COLO829 (cell line): ENCODE measurements around the gene MAGOH.

Source experiments
- DNase-seq: peaks from one replicate; pipeline ENCODE4 v3.0.0; 2012; ENCODE audit warnings: low spot score

Gene MAGOH

GRCh38 chr1:53270107-53270506 is 31.8 kb upstream of the MAGOH start:
- no peak for DNase-seq

- no peak for DNase-seq
Measured at GRCh38 chr1:53267761-53268160, 29.4 kb upstream of the MAGOH start.

- no peak for DNase-seq
Measured at GRCh38 chr1:53266038-53266437, 27.7 kb upstream of the MAGOH start.

GRCh38 chr1:53265581-53265980 is 27.3 kb upstream of the MAGOH start:
- no peak for DNase-seq

- DNase-seq: no peak
Measured at GRCh38 chr1:53264048-53264447, 25.7 kb upstream of the MAGOH start.

- DNase-seq: no peak
Measured at GRCh38 chr1:53262000-53262399, 23.7 kb upstream of the MAGOH start.

GRCh38 chr1:53260631-53261247 is 22.4 kb upstream of the MAGOH start:
- DNase-seq: no peak

- no peak for DNase-seq
Measured at GRCh38 chr1:53259932-53260331, 21.6 kb upstream of the MAGOH start.

- DNase-seq: no peak
Measured at GRCh38 chr1:53258216-53258615, 19.9 kb upstream of the MAGOH start.

GRCh38 chr1:53257454-53258081 is 19.2 kb upstream of the MAGOH start:
- DNase-seq: no peak

GRCh38 chr1:53256511-53257453 is 18.5 kb upstream of the MAGOH start:
- no peak for DNase-seq

- DNase-seq: no peak
Measured at GRCh38 chr1:53255031-53255430, 16.7 kb upstream of the MAGOH start.

- DNase-seq: no peak
Measured at GRCh38 chr1:53254011-53254640, 15.8 kb upstream of the MAGOH start.

GRCh38 chr1:53250325-53250724 is 12.0 kb upstream of the MAGOH start:
- no peak for DNase-seq

GRCh38 chr1:53249706-53250105 is 11.4 kb upstream of the MAGOH start:
- peak; percentile 13 for DNase-seq

GRCh38 chr1:53246261-53247134 is 8.2 kb upstream of the MAGOH start:
- no peak for DNase-seq

- DNase-seq: no peak
Measured at GRCh38 chr1:53244141-53244540, 5.8 kb upstream of the MAGOH start.

- no peak for DNase-seq
Measured at GRCh38 chr1:53242381-53242780, 4.1 kb upstream of the MAGOH start.

GRCh38 chr1:53241828-53242227 is 3.5 kb upstream of the MAGOH start:
- DNase-seq: no peak

- DNase-seq: no peak
Measured at GRCh38 chr1:53237638-53238037, 680 bp downstream of the MAGOH start.

GRCh38 chr1:53220962-53221286 is 17.4 kb downstream of the MAGOH start:
- DNase-seq: no peak
